Tibial nerve (tissue), 4 donors: ENCODE data around the gene AKR1A1.
"Not testable (repeated sequence)": the region's sequence is repeated elsewhere in the genome, so short reads cannot be mapped to it uniquely, and the experiment has no call there.

Experiments used
- CTCF ChIP-seq, 5 experiments: fragments of 200-600 bp in 3 of 5; fragments of 450-650 bp in 2 of 5; sonication (generic) in 3 of 5; IDR thresholded peaks; one replicate each; pipeline ENCODE4 v1.5.1; 2016 to 2019; ENCODE audit warnings: antibody characterized with exemption in 5 of 5, mild to moderate bottlenecking in 3 of 5, moderate library complexity in 2 of 5
- EP300 ChIP-seq, 2 donors: sonication (generic); formaldehyde crosslinking; IDR thresholded peaks; one replicate each; pipeline ENCODE4 v1.6.1; 2017; ENCODE audit warnings: antibody characterized with exemption in 2 of 2, mild to moderate bottlenecking in 1 of 2
- POLR2A ChIP-seq, 2 donors: fragments of 450-650 bp; IDR thresholded peaks; one replicate each; pipeline ENCODE4 v1.6.1; 2017; ENCODE audit warnings: antibody characterized with exemption in 2 of 2, mild to moderate bottlenecking in 2 of 2, moderate library complexity in 2 of 2

GRCh38 chr1:45523516-45523915 lies 27.1 kb upstream of the AKR1A1 start:
- TF ChIP-seq CTCF, POLR2A, EP300 (IDR thresholded peaks at IDR 0.05): not testable (repeated sequence)
